PC-9 (cell line): ENCODE measurements around the gene GABARAPL2.

ENCODE experiments used
- CTCF ChIP-seq: fragments of 200-600 bp; sonication (generic); conservative IDR thresholded peaks from 2 replicates; pipeline ENCODE4 v1.6.1; 2017; ENCODE audit warnings: mixed run types, antibody characterized with exemption, mild to moderate bottlenecking, moderate library complexity
- EZH2 ChIP-seq: fragments of 200-600 bp; sonication (generic); IDR thresholded peaks from 2 replicates; pipeline ENCODE4 v1.8.0; 2017; ENCODE audit warnings: antibody characterized with exemption, low read depth

DNA sequence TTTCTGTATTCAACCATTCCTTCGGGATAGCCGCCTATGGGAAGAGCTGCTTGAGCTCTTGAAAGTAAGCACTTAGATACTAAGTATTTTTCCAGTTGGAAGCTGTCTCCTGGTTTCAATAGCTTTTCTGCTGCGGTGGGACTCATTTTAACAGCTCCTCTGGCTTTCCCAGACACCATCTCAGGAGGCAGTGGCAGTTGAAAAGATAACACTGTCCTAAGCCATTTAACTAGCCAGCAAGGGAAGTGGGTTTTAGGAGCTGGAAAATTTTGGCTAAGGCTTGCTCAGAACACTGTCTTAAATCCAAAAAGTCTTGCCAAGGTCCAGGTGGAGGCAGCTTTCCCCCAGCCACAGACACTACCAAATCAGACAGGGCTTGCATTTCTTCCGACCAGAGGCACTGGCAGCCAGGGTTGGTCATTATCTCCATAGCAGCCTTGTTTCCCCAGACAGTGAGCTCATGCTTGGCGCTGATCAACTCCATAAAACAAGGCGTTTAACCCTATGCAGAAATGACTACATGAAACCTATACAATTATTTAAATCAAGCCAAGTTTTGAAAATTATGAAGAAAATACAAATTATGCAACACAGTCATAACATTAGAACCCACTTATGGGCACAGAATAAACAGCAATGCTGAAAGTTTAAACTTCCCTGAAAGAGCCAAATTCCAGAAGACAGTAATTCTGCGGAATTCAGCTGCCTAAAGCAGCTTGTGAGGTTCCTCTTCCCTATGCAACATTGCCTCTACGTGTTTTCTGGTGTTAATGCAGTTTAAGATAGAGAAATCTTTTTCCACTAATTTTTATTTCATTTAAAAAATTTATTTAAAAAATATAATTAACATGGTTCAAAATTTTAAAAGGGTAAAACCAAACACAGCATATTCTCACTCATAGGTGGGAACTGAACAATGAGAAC, 25.0 kb downstream of the GABARAPL2 start:
- TF ChIP-seq EZH2, result no peak
- no peak for TF ChIP-seq CTCF
